Measurements from ENCODE around the gene S100A16.

- TF ChIP-seq, protein P1, sequence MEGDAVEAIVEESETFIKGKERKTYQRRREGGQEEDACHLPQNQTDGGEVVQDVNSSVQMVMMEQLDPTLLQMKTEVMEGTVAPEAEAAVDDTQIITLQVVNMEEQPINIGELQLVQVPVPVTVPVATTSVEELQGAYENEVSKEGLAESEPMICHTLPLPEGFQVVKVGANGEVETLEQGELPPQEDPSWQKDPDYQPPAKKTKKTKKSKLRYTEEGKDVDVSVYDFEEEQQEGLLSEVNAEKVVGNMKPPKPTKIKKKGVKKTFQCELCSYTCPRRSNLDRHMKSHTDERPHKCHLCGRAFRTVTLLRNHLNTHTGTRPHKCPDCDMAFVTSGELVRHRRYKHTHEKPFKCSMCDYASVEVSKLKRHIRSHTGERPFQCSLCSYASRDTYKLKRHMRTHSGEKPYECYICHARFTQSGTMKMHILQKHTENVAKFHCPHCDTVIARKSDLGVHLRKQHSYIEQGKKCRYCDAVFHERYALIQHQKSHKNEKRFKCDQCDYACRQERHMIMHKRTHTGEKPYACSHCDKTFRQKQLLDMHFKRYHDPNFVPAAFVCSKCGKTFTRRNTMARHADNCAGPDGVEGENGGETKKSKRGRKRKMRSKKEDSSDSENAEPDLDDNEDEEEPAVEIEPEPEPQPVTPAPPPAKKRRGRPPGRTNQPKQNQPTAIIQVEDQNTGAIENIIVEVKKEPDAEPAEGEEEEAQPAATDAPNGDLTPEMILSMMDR (IDR thresholded peaks at IDR 0.05; ENCODE audit: low read depth, low read length), result no peak
- TF ChIP-seq MAX (IDR thresholded peaks at IDR 0.05; ENCODE audit: low read depth, low read length) (no peak), POLR2A (IDR thresholded peaks at IDR 0.05; ENCODE audit: extremely low read depth, insufficient read length) (no peak), MYC (IDR thresholded peaks at IDR 0.05; ENCODE audit: low read depth, low read length) (no peak)
These were observed 47.2 kb downstream of the S100A16 start, which contains the start of gene S100A2 for GRCh38 chr1:153565529-153566374.
